Right cardiac atrium (tissue), 5 donors: ENCODE measurements around the gene LDB2. TPM values are rescaled to one million over a fixed set of nuclear protein-coding genes. Genes with fewer than 3 reads are reported as not detected.

Experiments
- ATAC-seq, 2 donors: fragments of 200-7000 bp; cut with Tn5 transposase; one replicate each; pipeline versions ENCODE4 v1.8.0 to v1.9.1; 2020; ENCODE audit warnings: moderate library complexity in 2 of 2, mild to moderate bottlenecking in 1 of 2
- DNase-seq, 3 donors: peaks; one replicate each; pipeline ENCODE4 v3.0.0-alpha.2; 2020
- H3K27ac ChIP-seq: one replicate; pipeline ENCODE4 v1.5.1; 2013; ENCODE audit warnings: mild to moderate bottlenecking, low read length, control low read depth, moderate library complexity
- H3K27me3 ChIP-seq: one replicate; pipeline ENCODE4 v1.6.1; 2013; ENCODE audit not compliant: control insufficient read depth, insufficient read depth
- H3K4me1 ChIP-seq: one replicate; pipeline ENCODE4 v1.6.1; 2013; ENCODE audit warnings: low read length; ENCODE audit not compliant: control insufficient read depth, insufficient read depth
- H3K4me3 ChIP-seq: one replicate; pipeline ENCODE4 v1.5.1; 2013; ENCODE audit warnings: low read length, control low read depth
- H3K9me3 ChIP-seq: one replicate; pipeline ENCODE4 v1.6.1; 2013; ENCODE audit warnings: low read length; ENCODE audit not compliant: control insufficient read depth
- WGBS: extraction: QIAGEN DNeasy Blood & Tissue Kit; methylation state at CpG from one replicate; pipeline ENCODE4 v1.1.7; 2013; 5-methylcytosine and 5-hydroxymethylcytosine counted together
- intact Hi-C, 4 donors: fragments of 100-400 bp; cut with DNase I; formaldehyde crosslinking; loops; one replicate each; pipeline versions ENCODE4 v1.11.0 to v1.14.0; 2022 to 2023
- polyA plus RNA-seq: library from polyadenylated mRNA; stranded (reverse); fragments of 200-250 nt; gene quantifications from one replicate; pipeline ENCODE4 v1.2.3, GENCODE V29; 2013
- total RNA-seq, 4 donors: library from RNA; stranded (reverse); fragmentation: NEBNext Ultra II Directional; extraction: Animal tissue kit (Norgen Biotek cat#: 25700); gene quantifications; one replicate each; pipeline ENCODE4 v1.2.1, GENCODE V29; 2021
- donor health status: healthy with polysubstance abuse.
- donor health status: DM: no; HTN: yes; CAD: no.
- donor health status: DM: no; HTN: no; CAD: no.
- donor health status: DM: no; HTN: yes; CAD: no; lungs with severe emphysema.
- donor health status: DM: yes; HTN: yes; CAD: no.

LDB2 gene
- total and polyA plus RNA-seq, 5 donors = 41.0 to 70.6 (median 46.8) TPM

- H3K27me3 ChIP-seq = no peaks in the 10 kb centered on the region
- WGBS = 86% methylated on average over 8 of the region's 8 CpGs
- no peak for ATAC-seq
Observed at GRCh38 chr4:16884673-16885460, 13.6 kb downstream of the LDB2 start.

GRCh38 chr4:16883806-16884205 lies 14.6 kb downstream of the LDB2 start:
- no peak overlapping the region for H3K4me3 ChIP-seq
- DNase-seq = no peak
- no peaks in the 10 kb centered on the region for H3K9me3 ChIP-seq
- H3K4me1 ChIP-seq = no peaks in the 10 kb centered on the region
- no peak overlapping the region for H3K27ac ChIP-seq
- ATAC-seq = peak in 1 of 2 donors; percentile 35
- H3K27me3 ChIP-seq = no peaks in the 10 kb centered on the region
- WGBS = 67% methylated on average over 4 of the region's 4 CpGs
- intact Hi-C loops = no loop called here

More at GRCh38 chr4:16884673-16885460, 13.6 kb downstream of the LDB2 start:
- Histone ChIP-seq H3K27ac (no peak overlapping the region), H3K4me3 (no peak overlapping the region), H3K4me1 (no peaks in the 10 kb centered on the region), H3K9me3 (no peaks in the 10 kb centered on the region)
- intact Hi-C loops = no loop called here
- DNase-seq = no peak

GRCh38 chr4:16881151-16881884 lies 17.1 kb downstream of the LDB2 start:
- H3K4me3 ChIP-seq = no peak overlapping the region
- DNase-seq = no peak
- no peaks in the 10 kb centered on the region for H3K27me3 ChIP-seq
- H3K4me1 ChIP-seq = no peaks in the 10 kb centered on the region
- ATAC-seq = no peak
- H3K9me3 ChIP-seq = no peaks in the 10 kb centered on the region
- 75% methylated on average over 7 of the region's 7 CpGs for WGBS
- H3K27ac ChIP-seq = no peak overlapping the region
- intact Hi-C loops = no loop called here

GRCh38 chr4:16875487-16875886 lies 23.0 kb downstream of the LDB2 start:
- peaks cover 4% of the 10 kb centered on the region for H3K4me1 ChIP-seq
- intact Hi-C loops = no loop called here
- peak in 1 of 2 donors; percentile 80 for ATAC-seq
- H3K9me3 ChIP-seq = no peaks in the 10 kb centered on the region
- H3K27ac ChIP-seq = no peak overlapping the region
- H3K27me3 ChIP-seq = no peaks in the 10 kb centered on the region
- DNase-seq = no peak
- WGBS = 58% methylated on average over 5 of the region's 5 CpGs
- no peak overlapping the region for H3K4me3 ChIP-seq

GRCh38 chr4:16869594-16870245 lies 28.7 kb downstream of the LDB2 start:
- intact Hi-C loops = no loop called here
- Histone ChIP-seq H3K4me3 (no peak overlapping the region), H3K9me3 (no peaks in the 10 kb centered on the region), H3K4me1 (peaks cover 8% of the 10 kb centered on the region), H3K27ac (peak overlapping the region; percentile 36), H3K27me3 (no peaks in the 10 kb centered on the region)
- DNase-seq (peak; percentile 36 to 77 (median 73)), ATAC-seq (peak; percentile 74 to 78)
- 69% methylated on average over 12 of the region's 12 CpGs for WGBS

- H3K4me1 ChIP-seq = peaks cover 8% of the 10 kb centered on the region
- no peak for ATAC-seq
- no peak overlapping the region for H3K4me3 ChIP-seq
- 93% methylated on average over 5 of the region's 5 CpGs for WGBS
- no peak overlapping the region for H3K27ac ChIP-seq
- intact Hi-C loops = no loop called here
- H3K9me3 ChIP-seq = no peaks in the 10 kb centered on the region
- DNase-seq = no peak
- H3K27me3 ChIP-seq = no peaks in the 10 kb centered on the region
Observed at GRCh38 chr4:16868674-16869073, 29.8 kb downstream of the LDB2 start.

GRCh38 chr4:16867827-16868226 lies 30.6 kb downstream of the LDB2 start:
- Histone ChIP-seq H3K4me1 (peaks cover 7% of the 10 kb centered on the region), H3K9me3 (no peaks in the 10 kb centered on the region), H3K27me3 (no peaks in the 10 kb centered on the region), H3K4me3 (no peak overlapping the region), H3K27ac (no peak overlapping the region)
- DNase-seq (no peak), ATAC-seq (no peak)
- intact Hi-C loops = no loop called here
- WGBS = 56% methylated on average over 2 of the region's 2 CpGs

GRCh38 chr4:16866974-16867373 lies 31.5 kb downstream of the LDB2 start:
- no peak overlapping the region for H3K4me3 ChIP-seq
- no peak for DNase-seq
- no peaks in the 10 kb centered on the region for H3K27me3 ChIP-seq
- no peaks in the 10 kb centered on the region for H3K9me3 ChIP-seq
- peak overlapping the region; percentile 1 for H3K27ac ChIP-seq
- intact Hi-C loops = no loop called here
- no peak for ATAC-seq
- H3K4me1 ChIP-seq = peaks cover 6% of the 10 kb centered on the region
- 85% methylated on average over 3 of the region's 3 CpGs for whole genome bisulfite sequencing

- no peak overlapping the region for H3K27ac ChIP-seq
- no peaks in the 10 kb centered on the region for H3K27me3 ChIP-seq
- WGBS = 59% methylated on average over 4 of the region's 4 CpGs
- intact Hi-C loops = no loop called here
- H3K4me1 ChIP-seq = peaks cover 8% of the 10 kb centered on the region
- ATAC-seq (peak; percentile 15 to 61), DNase-seq (no peak)
- no peak overlapping the region for H3K4me3 ChIP-seq
- no peaks in the 10 kb centered on the region for H3K9me3 ChIP-seq
Observed at GRCh38 chr4:16865897-16866283, 32.6 kb downstream of the LDB2 start.

GRCh38 chr4:16865209-16865896 lies 33.1 kb downstream of the LDB2 start:
- ATAC-seq (no peak), DNase-seq (no peak)
- intact Hi-C loops = no loop called here
- Histone ChIP-seq H3K27ac (peak overlapping the region; percentile 0), H3K9me3 (no peaks in the 10 kb centered on the region), H3K27me3 (no peaks in the 10 kb centered on the region), H3K4me3 (no peak overlapping the region), H3K4me1 (peaks cover 8% of the 10 kb centered on the region)
- WGBS = 73% methylated on average over 7 of the region's 7 CpGs
